ENCODE data around the gene EIF4H. TPM values are rescaled to one million over a fixed set of nuclear protein-coding genes. Genes with fewer than 3 reads are reported as not detected.

The EIF4H gene
- total RNA-seq, 1 experiment from 2014 or later = 370 TPM

DNA sequence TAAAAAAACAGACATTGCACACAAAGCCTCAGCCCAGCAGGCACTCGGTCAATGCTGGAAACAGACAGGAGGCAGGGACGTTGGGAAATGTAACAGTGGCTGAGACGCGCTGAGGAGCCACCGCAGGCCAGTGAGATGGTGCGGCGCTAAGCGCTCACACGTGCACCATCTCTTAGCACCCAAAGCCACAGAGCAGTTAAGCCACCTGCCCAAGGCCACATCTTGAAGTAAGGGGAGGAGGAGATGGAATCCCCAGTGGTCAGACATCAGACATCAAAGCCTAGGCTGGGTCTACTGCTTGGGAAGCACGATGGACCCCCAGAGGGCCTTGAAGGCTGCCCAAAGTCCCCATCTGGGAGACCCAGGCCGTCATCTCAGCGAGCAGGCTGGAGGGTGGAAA, 51.2 kb downstream of the EIF4H start:
- no peaks in the 10 kb centered on the region for H3K9me3 Mint-ChIP-seq (ENCODE audit: unreplicated experiment)
- H3K36me3 ChIP-seq (ENCODE audit: control insufficient read depth, insufficient read depth, low read length) = no peaks in the 10 kb centered on the region; the same call in none of the 2 replicates
- H3K4me1 ChIP-seq = peaks cover 6% of the 10 kb centered on the region
- TF ChIP-seq, protein P1, sequence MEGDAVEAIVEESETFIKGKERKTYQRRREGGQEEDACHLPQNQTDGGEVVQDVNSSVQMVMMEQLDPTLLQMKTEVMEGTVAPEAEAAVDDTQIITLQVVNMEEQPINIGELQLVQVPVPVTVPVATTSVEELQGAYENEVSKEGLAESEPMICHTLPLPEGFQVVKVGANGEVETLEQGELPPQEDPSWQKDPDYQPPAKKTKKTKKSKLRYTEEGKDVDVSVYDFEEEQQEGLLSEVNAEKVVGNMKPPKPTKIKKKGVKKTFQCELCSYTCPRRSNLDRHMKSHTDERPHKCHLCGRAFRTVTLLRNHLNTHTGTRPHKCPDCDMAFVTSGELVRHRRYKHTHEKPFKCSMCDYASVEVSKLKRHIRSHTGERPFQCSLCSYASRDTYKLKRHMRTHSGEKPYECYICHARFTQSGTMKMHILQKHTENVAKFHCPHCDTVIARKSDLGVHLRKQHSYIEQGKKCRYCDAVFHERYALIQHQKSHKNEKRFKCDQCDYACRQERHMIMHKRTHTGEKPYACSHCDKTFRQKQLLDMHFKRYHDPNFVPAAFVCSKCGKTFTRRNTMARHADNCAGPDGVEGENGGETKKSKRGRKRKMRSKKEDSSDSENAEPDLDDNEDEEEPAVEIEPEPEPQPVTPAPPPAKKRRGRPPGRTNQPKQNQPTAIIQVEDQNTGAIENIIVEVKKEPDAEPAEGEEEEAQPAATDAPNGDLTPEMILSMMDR (IDR thresholded peaks at IDR 0.05; ENCODE audit: insufficient read depth in 1 of 2, low read depth in 1 of 2, low read length in 1 of 2, severe bottlenecking in 1 of 2, unreplicated experiment in 1 of 2) = no peak
- H3K9me3 ChIP-seq = no peaks in the 10 kb centered on the region
- intact Hi-C loops (cut with micrococcal nuclease; ENCODE audit: unreplicated experiment) = no loop called here
- BruUV-seq (replicated peaks) = no TSS peak
- peaks cover 1% of the 10 kb centered on the region for H3K4me1 Mint-ChIP-seq (ENCODE audit: low read depth, unreplicated experiment)
- H3K36me3 Mint-ChIP-seq (ENCODE audit: insufficient read depth, unreplicated experiment) = peaks cover 41% of the 10 kb centered on the region
- CTCF ChIA-PET = no interaction called here
- no peaks in the 10 kb centered on the region for H3K27me3 ChIP-seq (replicated peaks; ENCODE audit: control insufficient read depth, insufficient read depth, low read length)
- H3K27me3 Mint-ChIP-seq (ENCODE audit: insufficient read depth, unreplicated experiment) = no peaks in the 10 kb centered on the region
- POLR2A ChIA-PET = no interaction called here
- no peak overlapping the region for H3K4me3 ChIP-seq (ENCODE audit: low read depth, low read length)
- H3K4me3 Mint-ChIP-seq (ENCODE audit: unreplicated experiment) = no peak overlapping the region
- no peak for DNase-seq
- no peak overlapping the region for H3K27ac Mint-ChIP-seq (ENCODE audit: unreplicated experiment)

DNA sequence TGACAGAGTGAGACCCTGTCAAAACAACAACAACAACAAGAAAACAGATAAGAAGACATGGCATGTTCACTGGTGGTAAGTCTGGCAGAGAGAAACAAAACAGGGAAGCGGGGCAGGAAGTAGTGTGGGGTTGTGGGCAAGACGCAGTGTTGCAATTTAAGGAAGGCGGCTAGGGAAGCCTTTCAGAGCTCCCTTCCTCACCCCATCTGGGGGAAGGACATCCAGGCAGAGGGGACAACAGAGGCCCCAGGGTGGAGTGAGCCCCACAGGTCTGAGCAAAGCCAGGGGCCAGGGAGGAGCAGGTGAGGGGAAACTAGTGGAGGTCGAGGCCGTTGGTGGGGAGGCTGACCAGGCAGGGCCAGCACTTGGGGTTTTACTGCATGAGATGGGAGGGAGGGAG, 52.5 kb downstream of the EIF4H start:
- CTCF ChIA-PET = interaction anchor here (0.9 kb wide), 1 partner anchor 21 kb away, joined by 3 read pairs; no protein-coding TSS in a partner anchor
- Histone ChIP-seq H3K4me1 (no peaks in the 10 kb centered on the region), H3K4me3 (ENCODE audit: low read depth, low read length) (no peak overlapping the region), H3K27me3 (replicated peaks; ENCODE audit: control insufficient read depth, insufficient read depth, low read length) (no peaks in the 10 kb centered on the region), H3K9me3 (no peaks in the 10 kb centered on the region), H3K36me3 (ENCODE audit: control insufficient read depth, insufficient read depth, low read length) (no peaks in the 10 kb centered on the region; the same call in none of the 2 replicates)
- peaks cover 46% of the 10 kb centered on the region for H3K36me3 Mint-ChIP-seq (ENCODE audit: insufficient read depth, unreplicated experiment)
- H3K4me1 Mint-ChIP-seq (ENCODE audit: low read depth, unreplicated experiment) = no peaks in the 10 kb centered on the region
- no peak overlapping the region for H3K27ac Mint-ChIP-seq (ENCODE audit: unreplicated experiment)
- POLR2A ChIA-PET = no interaction called here
- H3K27me3 Mint-ChIP-seq (ENCODE audit: insufficient read depth, unreplicated experiment) = no peaks in the 10 kb centered on the region
- no peak for DNase-seq
- TF ChIP-seq, protein P1 (IDR thresholded peaks at IDR 0.05; ENCODE audit: insufficient read depth in 1 of 2, low read depth in 1 of 2, low read length in 1 of 2, severe bottlenecking in 1 of 2, unreplicated experiment in 1 of 2) = no peak
- BruUV-seq (replicated peaks) = no TSS peak
- no peaks in the 10 kb centered on the region for H3K9me3 Mint-ChIP-seq (ENCODE audit: unreplicated experiment)
- intact Hi-C loops (cut with micrococcal nuclease; ENCODE audit: unreplicated experiment) = no loop called here
- H3K4me3 Mint-ChIP-seq (ENCODE audit: unreplicated experiment) = no peak overlapping the region

DNA sequence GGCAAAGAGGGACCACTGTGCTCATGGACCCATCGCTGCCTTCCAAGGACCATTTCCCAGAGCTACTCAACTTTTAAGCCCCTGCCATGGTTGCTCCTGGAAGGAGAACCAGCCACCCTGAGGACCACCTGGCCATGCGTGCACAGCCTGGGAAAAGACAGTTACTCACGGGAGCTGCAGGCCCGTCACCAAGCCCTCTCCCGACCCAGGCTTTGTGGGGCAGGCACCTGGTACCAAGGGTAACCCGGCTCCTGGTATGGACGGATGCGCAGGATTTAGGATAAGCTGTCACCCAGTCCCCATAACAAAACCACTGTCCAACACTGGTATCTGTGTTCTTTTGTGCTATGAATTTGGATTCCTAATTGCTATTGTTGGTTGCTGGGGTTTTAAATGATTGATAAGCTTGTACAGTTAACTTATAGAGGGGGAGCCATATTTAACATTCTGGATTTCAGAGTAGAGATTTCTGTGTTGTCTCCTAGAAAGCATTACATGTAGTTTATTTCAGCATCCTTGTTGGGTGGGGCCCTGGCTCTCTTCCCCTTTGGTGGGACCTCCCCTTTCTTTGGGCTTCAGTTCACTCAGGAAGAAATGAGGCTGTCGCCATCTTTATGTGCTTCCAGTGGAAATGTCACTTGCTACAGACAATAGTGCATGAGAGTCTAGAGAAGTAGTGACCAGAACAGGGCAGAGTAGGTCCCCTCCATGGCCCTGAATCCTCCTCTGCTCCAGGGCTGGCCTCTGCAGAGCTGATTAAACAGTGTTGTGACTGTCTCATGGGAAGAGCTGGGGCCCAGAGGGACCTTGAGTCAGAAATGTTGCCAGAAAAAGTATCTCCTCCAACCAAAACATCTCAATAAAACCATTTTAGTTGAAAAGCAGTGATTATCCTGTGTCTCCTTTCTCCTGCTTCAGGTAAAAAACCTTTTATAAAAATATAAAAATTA, 55.1 kb downstream of the EIF4H start:
- ChIA-PET CTCF (no interaction called here), POLR2A (no interaction called here)
- Mint-ChIP-seq H3K4me3 (ENCODE audit: unreplicated experiment) (no peak overlapping the region), H3K4me1 (ENCODE audit: low read depth, unreplicated experiment) (peaks cover 4% of the 10 kb centered on the region), H3K36me3 (ENCODE audit: insufficient read depth, unreplicated experiment) (peaks cover 59% of the 10 kb centered on the region), H3K9me3 (ENCODE audit: unreplicated experiment) (no peaks in the 10 kb centered on the region), H3K27me3 (ENCODE audit: insufficient read depth, unreplicated experiment) (no peaks in the 10 kb centered on the region), H3K27ac (ENCODE audit: unreplicated experiment) (no peak overlapping the region)
- Histone ChIP-seq H3K4me1 (no peaks in the 10 kb centered on the region; the same call in 1 of the 2 replicates), H3K27me3 (replicated peaks; ENCODE audit: control insufficient read depth, insufficient read depth, low read length) (no peaks in the 10 kb centered on the region), H3K4me3 (ENCODE audit: low read depth, low read length) (no peak overlapping the region), H3K36me3 (ENCODE audit: control insufficient read depth, insufficient read depth, low read length) (no peaks in the 10 kb centered on the region; the same call in none of the 2 replicates), H3K9me3 (no peaks in the 10 kb centered on the region)
- DNase-seq = no peak
- intact Hi-C loops (cut with micrococcal nuclease; ENCODE audit: unreplicated experiment) = no loop called here
- BruUV-seq (replicated peaks) = no TSS peak
- TF ChIP-seq, protein P1 (IDR thresholded peaks at IDR 0.05; ENCODE audit: insufficient read depth in 1 of 2, low read depth in 1 of 2, low read length in 1 of 2, severe bottlenecking in 1 of 2, unreplicated experiment in 1 of 2) = no peak

All from Caco-2 (cell line).